Upper lobe of left lung (tissue), 6 donors: ENCODE data around the gene ANKLE2. TPM values are rescaled to one million over a fixed set of nuclear protein-coding genes. Genes with fewer than 3 reads are reported as not detected.
A peak's percentile ranks its signal among the peaks of the same experiment; 100 is the strongest.

Experiments used
- ATAC-seq, 2 donors: fragments of 200-7000 bp; cut with Tn5 transposase; one replicate each; pipeline ENCODE4 v1.9.1; 2022; ENCODE audit warnings: mild to moderate bottlenecking in 2 of 2, moderate library complexity in 2 of 2; ENCODE audit not compliant: low FRiP score in 2 of 2
- DNase-seq, 2 donors: peaks; one replicate each; pipeline ENCODE4 v3.0.0-alpha.2; 2019 to 2020
- H3K27ac ChIP-seq, 4 donors: fragments of 200-600 bp; sonication (generic); one replicate each; pipeline ENCODE4 v1.5.1; 2016 to 2019
- H3K27me3 ChIP-seq, 4 donors: fragments of 200-600 bp; sonication (generic); one replicate each; pipeline ENCODE4 v1.5.1; 2017 to 2019
- H3K36me3 ChIP-seq, 4 donors: fragments of 200-600 bp; sonication (generic); one replicate each; pipeline ENCODE4 v1.5.1; 2016 to 2019
- H3K4me1 ChIP-seq, 4 donors: fragments of 200-600 bp; sonication (generic); one replicate each; pipeline ENCODE4 v1.5.1; 2018 to 2019
- H3K4me3 ChIP-seq, 4 donors: fragments of 200-600 bp; sonication (generic); one replicate each; pipeline ENCODE4 v1.5.1; 2017 to 2019; ENCODE audit warnings: mild to moderate bottlenecking in 2 of 4, moderate library complexity in 1 of 4
- H3K9me3 ChIP-seq, 4 donors: fragments of 200-600 bp; sonication (generic); one replicate each; pipeline ENCODE4 v1.5.1; 2018 to 2019
- EP300 ChIP-seq, 4 donors: sonication (generic); formaldehyde crosslinking; IDR thresholded peaks; one replicate each; pipeline ENCODE4 v1.5.1; 2017; ENCODE audit warnings: antibody characterized with exemption in 4 of 4, control low read depth in 2 of 4
- POLR2A ChIP-seq, 4 donors: fragments of 450-650 bp; IDR thresholded peaks; one replicate each; pipeline ENCODE4 v1.5.1; 2016 to 2017; ENCODE audit warnings: antibody characterized with exemption in 4 of 4, mild to moderate bottlenecking in 2 of 4
- POLR2AphosphoS5 ChIP-seq, 2 donors: sonication (generic); formaldehyde crosslinking; IDR thresholded peaks; one replicate each; pipeline ENCODE4 v1.5.1; 2017; ENCODE audit warnings: antibody characterized with exemption in 2 of 2
- WGBS, 2 donors: methylation state at CpG; one replicate each; pipeline ENCODE4 v1.1.5; 2017 to 2018; 5-methylcytosine and 5-hydroxymethylcytosine counted together
- total RNA-seq, 6 donors: library from RNA; depleted of rRNA in 4 of 6; stranded (reverse); fragments of >200 nt in 4 of 6; gene quantifications; one replicate each; pipeline versions ENCODE4 v1.1.0 to v1.2.1, GENCODE V29; 2016 to 2021
- TF ChIP-seq, protein P1 (sequence below), 6 experiments: fragments of 450-650 bp in 4 of 6; fragments of 200-600 bp in 2 of 6; sonication (generic) in 2 of 6; IDR thresholded peaks; one replicate each; pipeline ENCODE4 v1.5.1; 2016 to 2019; ENCODE audit warnings: antibody characterized with exemption in 6 of 6
- donor health status: DM: no; HTN: no; CAD: no; lungs with moderate emphysema.
- donor health status: DM: no; HTN: yes; CAD: no; lungs with severe emphysema.

The ANKLE2 gene
- total RNA-seq, 6 donors from 2014 or later, result 44.3 to 153 (median 78.0) TPM

DNA sequence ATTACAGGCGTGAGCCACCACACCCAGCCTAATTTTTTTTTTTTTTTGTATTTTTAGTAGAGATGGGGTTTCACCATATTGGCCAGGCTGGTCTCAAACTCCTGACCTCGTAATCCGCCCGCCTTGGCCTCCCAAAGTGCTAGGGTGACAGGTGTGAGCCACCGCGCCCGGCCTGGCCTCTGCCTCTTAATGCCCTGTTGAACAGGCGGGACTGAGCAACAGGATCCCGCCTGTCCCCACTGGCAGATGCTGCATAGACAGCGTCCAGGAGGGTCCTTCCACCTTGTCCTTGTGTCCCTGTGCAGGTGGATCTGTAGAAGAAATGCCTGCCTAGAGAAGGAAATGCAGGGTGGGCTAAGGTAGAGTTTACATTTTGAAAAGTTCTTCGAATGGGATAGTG, 45.3 kb downstream of the ANKLE2 start:
- Histone ChIP-seq H3K27me3 (no peaks in the 10 kb centered on the region), H3K27ac (no peak overlapping the region), H3K9me3 (no peaks in the 10 kb centered on the region), H3K4me1 (peaks cover 10 to 14% (median 11%) of the 10 kb centered on the region in 4 donors), H3K36me3 (peaks cover 5 to 63% (median 46%) of the 10 kb centered on the region in 4 donors), H3K4me3 (no peak overlapping the region)
- DNase-seq (no peak), ATAC-seq (no peak)
- WGBS, 2 donors, result 74 to 93% methylated on average over 11 of the region's 11 CpGs
- no peak for TF ChIP-seq POLR2A (IDR thresholded peaks at IDR 0.05)
- no peak for TF ChIP-seq EP300 (IDR thresholded peaks at IDR 0.05)
- TF ChIP-seq POLR2AphosphoS5 (IDR thresholded peaks at IDR 0.05), result no peak
- TF ChIP-seq, protein P1, sequence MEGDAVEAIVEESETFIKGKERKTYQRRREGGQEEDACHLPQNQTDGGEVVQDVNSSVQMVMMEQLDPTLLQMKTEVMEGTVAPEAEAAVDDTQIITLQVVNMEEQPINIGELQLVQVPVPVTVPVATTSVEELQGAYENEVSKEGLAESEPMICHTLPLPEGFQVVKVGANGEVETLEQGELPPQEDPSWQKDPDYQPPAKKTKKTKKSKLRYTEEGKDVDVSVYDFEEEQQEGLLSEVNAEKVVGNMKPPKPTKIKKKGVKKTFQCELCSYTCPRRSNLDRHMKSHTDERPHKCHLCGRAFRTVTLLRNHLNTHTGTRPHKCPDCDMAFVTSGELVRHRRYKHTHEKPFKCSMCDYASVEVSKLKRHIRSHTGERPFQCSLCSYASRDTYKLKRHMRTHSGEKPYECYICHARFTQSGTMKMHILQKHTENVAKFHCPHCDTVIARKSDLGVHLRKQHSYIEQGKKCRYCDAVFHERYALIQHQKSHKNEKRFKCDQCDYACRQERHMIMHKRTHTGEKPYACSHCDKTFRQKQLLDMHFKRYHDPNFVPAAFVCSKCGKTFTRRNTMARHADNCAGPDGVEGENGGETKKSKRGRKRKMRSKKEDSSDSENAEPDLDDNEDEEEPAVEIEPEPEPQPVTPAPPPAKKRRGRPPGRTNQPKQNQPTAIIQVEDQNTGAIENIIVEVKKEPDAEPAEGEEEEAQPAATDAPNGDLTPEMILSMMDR (IDR thresholded peaks at IDR 0.05), result no peak

DNA sequence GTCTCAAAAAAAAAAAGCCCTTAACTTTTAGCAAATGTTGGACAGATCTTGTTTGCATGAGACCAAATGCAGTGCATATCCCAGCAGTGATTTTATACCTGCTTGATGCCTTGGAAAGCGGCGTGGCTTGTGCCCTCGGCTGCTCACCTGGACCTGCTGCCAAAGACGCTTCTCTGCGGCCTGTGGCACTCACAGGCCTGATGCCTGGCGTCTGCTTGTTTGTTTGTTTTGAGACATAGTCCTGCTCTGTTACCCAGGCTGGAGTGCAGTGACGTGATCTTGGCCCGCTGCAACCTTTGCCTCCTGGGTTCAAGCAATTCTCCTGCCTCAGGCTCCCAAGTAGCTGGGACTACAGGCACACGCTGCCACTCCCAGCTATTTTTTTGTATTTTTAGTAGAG, 45.8 kb downstream of the ANKLE2 start:
- no peak for ATAC-seq
- H3K36me3 ChIP-seq, result peaks cover 5 to 59% (median 41%) of the 10 kb centered on the region in 4 donors
- no peak for TF ChIP-seq POLR2A (IDR thresholded peaks at IDR 0.05)
- TF ChIP-seq, protein P1 (IDR thresholded peaks at IDR 0.05), result no peak
- TF ChIP-seq POLR2AphosphoS5 (IDR thresholded peaks at IDR 0.05), result no peak
- no peak for TF ChIP-seq EP300 (IDR thresholded peaks at IDR 0.05)

GRCh38 chr12:132713123-132713522, 48.5 kb downstream of the ANKLE2 start:
- TF ChIP-seq POLR2A (IDR thresholded peaks at IDR 0.05) (no peak), POLR2AphosphoS5 (IDR thresholded peaks at IDR 0.05) (no peak), EP300 (IDR thresholded peaks at IDR 0.05) (no peak)
- TF ChIP-seq, protein P1 (IDR thresholded peaks at IDR 0.05), result no peak
- WGBS, 2 donors, result 75 to 78% methylated on average over 2 of the region's 2 CpGs

More for the DNA sequence above, 45.8 kb downstream of the ANKLE2 start:
- Histone ChIP-seq H3K4me1 (peaks cover 11 to 17% (median 14%) of the 10 kb centered on the region in 4 donors), H3K4me3 (no peak overlapping the region), H3K9me3 (no peaks in the 10 kb centered on the region), H3K27me3 (no peaks in the 10 kb centered on the region), H3K27ac (no peak overlapping the region)
- WGBS, 2 donors, result 85 to 91% methylated on average over 9 of the region's 9 CpGs
- no peak for DNase-seq

DNA sequence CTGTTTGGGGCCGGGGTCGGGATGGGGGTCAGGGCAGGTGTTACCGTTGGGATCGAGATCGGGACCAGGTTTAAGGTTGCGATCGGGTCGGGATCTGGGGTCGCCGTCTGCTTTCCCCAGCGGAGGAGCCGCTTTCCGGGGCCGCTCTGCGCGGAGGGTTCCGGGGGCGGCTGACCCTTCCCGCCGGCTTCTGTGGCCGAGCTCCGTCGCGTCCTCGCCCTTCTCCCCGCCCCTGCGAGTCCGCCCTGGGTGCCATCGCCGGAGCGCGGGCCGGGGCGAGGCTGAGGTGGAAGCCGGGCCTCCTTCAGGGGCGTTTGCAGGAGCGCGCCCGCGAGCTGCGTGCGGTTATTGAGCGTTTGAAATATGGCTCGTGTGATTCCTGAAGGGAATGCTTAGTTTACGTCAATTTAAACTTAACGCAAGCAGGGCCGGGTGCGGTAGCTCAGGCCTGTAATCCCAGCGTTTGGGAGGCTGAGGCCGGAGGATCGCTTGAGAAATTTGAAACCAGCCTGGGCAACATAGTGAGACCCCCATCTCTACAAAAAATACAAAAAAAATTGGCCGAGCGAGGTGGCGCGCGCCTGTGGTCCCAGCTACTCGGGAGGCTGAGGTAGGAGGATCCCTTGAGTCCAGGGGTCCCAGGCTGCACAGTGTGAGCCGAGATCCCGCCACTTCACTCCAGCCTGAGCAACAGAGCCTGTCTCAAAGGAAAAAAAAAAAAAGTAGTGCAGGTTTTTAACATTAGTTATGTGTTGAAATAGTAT, 50.4 kb downstream of the ANKLE2 start:
- 11 to 35% methylated on average over 16 to 40 of the region's 59 CpGs for WGBS, 2 donors
- DNase-seq, result peak in 1 of 2 donors; percentile 90

More at GRCh38 chr12:132713123-132713522, 48.5 kb downstream of the ANKLE2 start:
- Histone ChIP-seq H3K36me3 (peaks cover 5 to 34% (median 25%) of the 10 kb centered on the region in 4 donors), H3K4me1 (peaks cover 13 to 25% (median 21%) of the 10 kb centered on the region in 4 donors), H3K9me3 (no peaks in the 10 kb centered on the region), H3K4me3 (no peak overlapping the region), H3K27me3 (no peaks in the 10 kb centered on the region), H3K27ac (no peak overlapping the region)
- no peak for DNase-seq
- ATAC-seq, result no peak

More for the DNA sequence above, 50.4 kb downstream of the ANKLE2 start:
- Histone ChIP-seq H3K9me3 (no peaks in the 10 kb centered on the region), H3K27me3 (no peaks in the 10 kb centered on the region), H3K27ac (peak overlapping the region; percentile 12 to 85 (median 72)), H3K4me1 (peaks cover 13 to 25% (median 21%) of the 10 kb centered on the region in 4 donors), H3K4me3 (peak overlapping the region; percentile 46 to 99 (median 96)), H3K36me3 (peaks cover 0 to 16% (median 11%) of the 10 kb centered on the region in 4 donors)
- ATAC-seq, result peak in 1 of 2 donors; percentile 35
- TF ChIP-seq EP300 (IDR thresholded peaks at IDR 0.05) (no peak), POLR2AphosphoS5 (IDR thresholded peaks at IDR 0.05) (no peak), POLR2A (IDR thresholded peaks at IDR 0.05) (no peak)
- TF ChIP-seq, protein P1 (IDR thresholded peaks at IDR 0.05), result no peak
